HG02759 (cell line): ENCODE results near the gene CD59.

Experiments
- ATAC-seq: cut with Tn5 transposase; IDR thresholded peaks from one replicate; pipeline ENCODE4 v1.9.1; 2021; ENCODE audit warnings: mild to moderate bottlenecking, moderate library complexity; ENCODE audit not compliant: unreplicated experiment

The CD59 gene, protein sequence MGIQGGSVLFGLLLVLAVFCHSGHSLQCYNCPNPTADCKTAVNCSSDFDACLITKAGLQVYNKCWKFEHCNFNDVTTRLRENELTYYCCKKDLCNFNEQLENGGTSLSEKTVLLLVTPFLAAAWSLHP

DNA sequence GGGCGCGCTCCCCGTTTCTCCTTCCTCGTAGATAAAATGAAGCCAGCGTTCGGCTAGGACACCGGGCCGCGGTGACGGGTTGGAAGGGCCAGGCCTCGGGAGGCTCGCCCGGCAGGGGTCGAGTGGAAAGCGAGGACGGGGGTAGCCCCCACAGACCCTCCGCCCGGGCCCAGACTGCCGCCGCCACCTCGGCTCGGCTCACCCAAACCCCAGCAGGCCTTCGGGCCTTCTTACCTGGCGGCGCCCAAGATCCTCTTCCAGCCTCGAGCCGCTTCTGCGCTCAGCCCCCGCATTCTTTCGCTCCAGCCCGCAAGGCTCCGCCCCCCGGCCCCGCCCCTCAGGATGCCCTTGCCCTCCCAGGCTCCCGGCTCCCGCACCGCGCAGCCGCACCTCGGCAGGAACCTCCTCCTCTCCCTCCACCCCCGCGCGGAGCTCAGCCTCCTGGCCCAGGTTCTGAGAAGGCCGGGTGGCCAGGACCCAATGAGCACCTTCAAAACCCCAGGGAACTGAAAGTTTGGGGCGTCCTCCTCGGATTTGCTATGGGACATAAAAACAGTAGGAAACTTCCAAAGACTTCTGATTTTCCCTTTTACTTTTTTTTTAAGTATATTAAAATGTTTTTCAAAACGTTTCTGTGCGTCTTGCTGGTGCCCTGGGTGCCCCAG, at the start of gene CD59:
CD59 (minus strand) TSS at position 276 of the 665 bp plus-strand sequence. CDS start 13,978 bp downstream, outside the sequence.
- peak; percentile 65 for ATAC-seq

DNA sequence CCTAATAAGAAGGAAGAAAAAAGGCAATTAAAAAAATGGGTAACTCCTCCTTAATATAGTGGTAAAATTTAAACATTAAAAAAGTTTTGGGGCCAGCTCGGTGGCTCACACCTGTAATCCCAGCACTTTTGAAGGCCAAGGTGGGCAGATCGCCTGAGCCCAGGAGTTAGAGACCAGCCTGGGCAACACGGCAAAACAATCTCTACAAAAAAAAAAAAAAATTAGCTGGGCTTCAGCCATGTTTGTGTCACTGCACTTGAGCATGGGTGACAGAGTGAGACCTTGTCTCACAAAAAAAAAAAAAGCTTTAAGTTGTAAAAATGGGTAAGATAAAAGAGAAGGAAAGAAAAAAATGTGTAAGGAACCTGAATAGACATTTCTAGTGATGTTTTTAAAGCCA, 49.4 kb upstream of the CD59 start:
- ATAC-seq: no peak

- no peak for ATAC-seq
Measured at GRCh38 chr11:33779849-33780528, 43.8 kb upstream of the CD59 start.

DNA sequence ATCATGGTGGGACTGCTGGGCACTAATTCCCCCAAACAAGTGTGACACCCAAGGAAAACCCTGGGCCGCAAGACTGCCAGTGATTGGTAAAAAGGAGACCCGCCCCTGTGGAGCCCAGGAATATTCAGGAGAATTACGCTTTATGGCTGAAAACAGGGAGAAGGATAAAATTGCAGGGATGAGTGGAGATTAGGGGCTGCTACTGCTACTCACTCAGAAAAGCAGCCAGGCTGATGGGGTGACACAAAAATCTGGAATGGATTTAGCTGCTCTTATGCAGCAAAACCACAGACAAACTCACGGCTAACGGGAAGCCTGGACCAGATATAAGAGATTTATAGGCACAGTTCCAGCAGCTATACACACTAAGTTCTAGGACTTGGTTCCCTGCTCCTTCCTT, 42.5 kb upstream of the CD59 start:
- no peak for ATAC-seq

GRCh38 chr11:33777906-33778305, 41.7 kb upstream of the CD59 start:
- ATAC-seq: no peak

- peak; percentile 26 for ATAC-seq
Measured at GRCh38 chr11:33775832-33776470, 39.7 kb upstream of the CD59 start.

GRCh38 chr11:33775467-33775807, 39.2 kb upstream of the CD59 start:
- ATAC-seq: no peak

GRCh38 chr11:33774736-33775466, 38.7 kb upstream of the CD59 start:
- no peak for ATAC-seq

GRCh38 chr11:33773987-33774735, 37.9 kb upstream of the CD59 start, which contains the start of gene FBXO3:
Gene FBXO3 (minus strand): TSS chr11:33774520. CDS start chr11:33774497, 23 bp downstream.
- peak; percentile 74 for ATAC-seq

DNA sequence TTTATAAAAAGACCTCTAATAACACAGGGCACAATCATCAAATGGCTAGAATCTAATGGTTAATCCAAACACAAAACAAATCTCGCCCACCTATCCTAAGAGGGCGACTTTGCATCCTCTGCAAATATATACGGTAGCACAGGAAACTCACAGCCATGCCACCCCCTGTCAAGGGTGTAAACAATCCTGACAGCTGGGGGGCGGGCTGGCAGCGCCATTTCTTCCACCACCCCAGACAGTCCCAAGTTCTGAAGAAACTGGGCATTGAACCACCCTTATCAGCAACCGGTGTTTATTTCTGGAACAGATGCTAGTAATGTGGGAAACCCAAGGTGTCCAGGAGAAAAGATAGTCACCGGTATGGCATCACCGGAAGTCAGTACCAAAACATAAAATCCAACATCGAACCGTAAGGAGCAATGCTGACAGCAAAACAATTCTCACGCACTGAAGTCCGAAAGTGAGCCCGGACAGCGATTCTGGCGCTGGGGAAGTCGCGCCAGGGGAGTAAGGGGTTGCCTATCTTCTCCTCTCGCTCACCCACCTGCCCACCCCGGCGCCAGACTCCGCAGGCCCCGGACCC, 37.3 kb upstream of the CD59 start:
- ATAC-seq: peak; percentile 26

DNA sequence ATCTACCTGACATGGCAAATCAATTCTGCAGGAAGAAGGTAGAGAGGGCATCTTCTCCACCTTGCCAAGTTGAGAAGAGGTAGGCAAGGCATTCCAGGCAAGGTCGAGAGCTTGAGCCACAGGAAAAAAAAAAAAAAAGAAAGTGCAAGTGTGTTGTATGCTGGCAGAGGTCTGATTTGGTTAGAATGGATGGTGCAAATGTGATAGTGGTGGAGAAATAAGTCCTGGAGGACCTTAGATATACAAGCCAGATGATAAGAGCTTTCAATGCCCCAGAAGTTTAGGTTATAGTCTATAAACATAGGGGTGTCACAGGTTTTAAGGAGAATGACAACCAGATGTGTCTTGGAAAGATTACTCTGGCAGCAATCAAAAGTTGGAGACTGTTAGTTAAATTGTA, 36.6 kb upstream of the CD59 start:
- ATAC-seq: no peak

GRCh38 chr11:33772300-33772699, 36.1 kb upstream of the CD59 start:
- no peak for ATAC-seq

GRCh38 chr11:33770236-33770635, 34.0 kb upstream of the CD59 start:
- no peak for ATAC-seq

GRCh38 chr11:33769542-33769941, 33.3 kb upstream of the CD59 start:
- ATAC-seq: no peak

DNA sequence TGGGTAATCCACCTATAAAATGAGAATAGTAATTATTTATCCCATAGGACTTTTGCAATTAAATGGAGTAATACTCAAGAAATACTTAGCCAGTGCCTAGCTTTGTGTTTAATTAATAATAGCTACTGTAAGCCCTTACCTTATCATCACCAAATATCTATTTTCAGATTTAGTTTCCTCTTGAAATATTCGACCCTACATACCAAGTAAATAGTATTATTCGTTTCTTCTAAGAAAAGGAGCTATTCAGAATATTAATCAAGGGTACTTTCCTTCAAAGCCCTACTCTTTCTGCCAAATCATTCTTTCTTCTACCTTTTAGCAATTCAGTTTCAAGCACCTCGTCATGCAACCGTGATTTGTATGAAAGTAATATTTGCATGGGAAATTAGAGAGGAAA, 31.4 kb upstream of the CD59 start:
- ATAC-seq: no peak

- ATAC-seq: no peak
Measured at GRCh38 chr11:33766085-33766484, 29.9 kb upstream of the CD59 start.

- peak; percentile 72 for ATAC-seq
Measured at GRCh38 chr11:33761471-33761870, 25.2 kb upstream of the CD59 start.

DNA sequence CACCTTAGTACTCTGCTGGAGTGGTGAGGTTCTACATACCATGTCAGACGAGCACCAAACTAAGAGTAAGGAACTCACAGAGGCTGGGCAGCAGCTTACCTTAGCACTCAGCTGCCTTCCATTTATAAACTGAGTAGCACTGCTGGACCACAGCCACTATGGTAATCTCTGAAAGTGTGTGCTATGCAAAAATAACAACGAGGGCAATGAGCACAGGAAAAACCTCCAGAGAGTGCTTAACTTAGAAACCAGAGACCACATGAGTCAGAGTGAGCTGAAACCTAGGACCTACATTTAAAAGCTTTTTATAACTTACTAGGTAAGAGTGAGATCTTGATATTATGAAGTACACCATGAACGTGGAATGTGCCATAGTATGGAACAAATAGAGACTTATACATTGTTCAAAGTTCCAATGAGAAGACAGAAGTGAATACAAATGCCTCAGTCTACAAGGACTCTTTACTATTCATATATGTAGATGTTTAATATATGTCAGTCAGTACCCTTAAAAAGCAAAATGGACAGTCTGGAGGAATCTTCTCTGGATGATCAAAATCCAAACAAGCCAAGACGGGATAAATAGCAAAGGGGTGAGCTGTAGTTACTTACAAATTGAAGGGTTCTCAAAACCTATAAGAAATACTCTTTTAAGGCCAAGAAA, 17.2 kb upstream of the CD59 start:
- peak; percentile 100 for ATAC-seq

- ATAC-seq: no peak
Measured at GRCh38 chr11:33751878-33752277, 15.7 kb upstream of the CD59 start.

- ATAC-seq: no peak
Measured at GRCh38 chr11:33747979-33748378, 11.8 kb upstream of the CD59 start.
